Measurements from ENCODE around the gene DDX46.
"Not testable (repeated sequence)": the region's sequence is repeated elsewhere in the genome, so short reads cannot be mapped to it uniquely, and the experiment has no call there.

The DDX46 gene

GRCh38 chr5:134758504-134759341 lies at the start of gene DDX46:
Gene DDX46 (plus strand): TSS chr5:134758779. CDS start chr5:134758939, 160 bp downstream.
- DNase-seq: peak; percentile 89

GRCh38 chr5:134714120-134714519 lies 44.5 kb upstream of the DDX46 start:
- DNase-seq: no peak

GRCh38 chr5:134714541-134714940 lies 44.0 kb upstream of the DDX46 start:
- no peak for DNase-seq

GRCh38 chr5:134715466-134715865 lies 43.1 kb upstream of the DDX46 start:
- not testable (repeated sequence) for DNase-seq

- no peak for DNase-seq
These were observed 33.7 kb upstream of the DDX46 start for GRCh38 chr5:134724872-134725271.

GRCh38 chr5:134732819-134733218 lies 25.8 kb upstream of the DDX46 start:
- DNase-seq: no peak

GRCh38 chr5:134735243-134735642 lies 23.3 kb upstream of the DDX46 start:
- no peak for DNase-seq

- DNase-seq: no peak
These were observed 22.3 kb upstream of the DDX46 start for GRCh38 chr5:134736173-134736812.

GRCh38 chr5:134738133-134738962 lies 20.2 kb upstream of the DDX46 start, which contains the start of gene CAMLG:
Gene CAMLG (plus strand): TSS chr5:134738548. CDS start chr5:134738621, 73 bp downstream.
- peak; percentile 90 to 94 for DNase-seq

- DNase-seq: no peak
These were observed 19.5 kb upstream of the DDX46 start for GRCh38 chr5:134738963-134739661.

- DNase-seq: no peak
These were observed 17.5 kb upstream of the DDX46 start for GRCh38 chr5:134741052-134741451.

GRCh38 chr5:134742134-134742533 lies 16.4 kb upstream of the DDX46 start:
- no peak for DNase-seq

- no peak for DNase-seq
These were observed 9.2 kb upstream of the DDX46 start for GRCh38 chr5:134749415-134749814.

GRCh38 chr5:134758176-134758503 lies 439 bp upstream of the DDX46 start:
- no peak for DNase-seq

GRCh38 chr5:134767528-134768291 lies 9.1 kb downstream of the DDX46 start:
- DNase-seq: not testable (repeated sequence)

GRCh38 chr5:134769206-134769605 lies 10.6 kb downstream of the DDX46 start:
- no peak for DNase-seq

GRCh38 chr5:134772461-134773125 lies 14.0 kb downstream of the DDX46 start:
- DNase-seq: no peak

- no peak for DNase-seq
These were observed 18.8 kb downstream of the DDX46 start for GRCh38 chr5:134777366-134777765.

GRCh38 chr5:134784241-134784920 lies 25.8 kb downstream of the DDX46 start:
- no peak for DNase-seq

GRCh38 chr5:134784946-134785620 lies 26.5 kb downstream of the DDX46 start:
- DNase-seq: no peak
